H1 (cell line): ENCODE data around the gene PABPC1L. TPM values are rescaled to one million over a fixed set of nuclear protein-coding genes. Genes with fewer than 3 reads are reported as not detected.

Experiments used
- CTCF ChIA-PET: fragments of 300-600 bp; sonication (Branson Sonifier 250); formaldehyde crosslinking; loops from one replicate; lab custom pipeline; 2021; ENCODE audit not compliant: partially characterized antibody; lab: Charles Lee
- POLR2A ChIA-PET: fragments of 300-600 bp; sonication (Branson Sonifier 250); formaldehyde crosslinking; loops from one replicate; lab custom pipeline; 2021; ENCODE audit warnings: inconsistent platforms; ENCODE audit not compliant: partially characterized antibody; lab: Charles Lee
- DNase-seq, 2 experiments: peaks; one replicate each; pipeline versions ENCODE4 v3.0.0 to v3.0.0-alpha.2; 2010 to 2022; ENCODE audit warnings: low spot score in 2 of 2, low read depth in 1 of 2, mixed read lengths in 1 of 2
- FAIRE-seq: peaks from 2 replicates; lab custom pipeline; 2011; peaks lifted over from hg19 to GRCh38; lab: Jason Lieb, UNC
- H2AFZ ChIP-seq: 2 replicates; pipeline ENCODE4 v1.8.1; 2012; ENCODE audit warnings: low read length, inconsistent platforms
- H2AK5ac ChIP-seq: 2 replicates; pipeline ENCODE4 v1.6.1; 2013; ENCODE audit warnings: low read depth, low read length
- H2BK120ac ChIP-seq: replicated peaks from 2 replicates; pipeline ENCODE3; 2013; ENCODE audit warnings: low read depth, low read length, inconsistent platforms
- H2BK12ac ChIP-seq: 2 replicates; pipeline ENCODE4 v1.6.1; 2013; ENCODE audit warnings: low read depth, low read length
- H2BK15ac ChIP-seq: 2 replicates; pipeline ENCODE4 v1.6.1; 2013; ENCODE audit warnings: low read length
- H2BK20ac ChIP-seq: 2 replicates; pipeline ENCODE4 v1.6.1; 2013; ENCODE audit warnings: low read length
- H2BK5ac ChIP-seq: 2 replicates; pipeline ENCODE4 v1.6.1; 2013; ENCODE audit warnings: low read depth, low read length
- H3K14ac ChIP-seq: 2 replicates; pipeline ENCODE4 v1.6.1; 2013; ENCODE audit warnings: inconsistent platforms; ENCODE audit not compliant: insufficient read length
- H3K18ac ChIP-seq: 2 replicates; pipeline ENCODE4 v1.6.1; 2013; ENCODE audit warnings: low read length; ENCODE audit errors: extremely low read depth
- H3K23ac ChIP-seq: 2 replicates; pipeline ENCODE4 v1.6.1; 2013; ENCODE audit warnings: inconsistent platforms; ENCODE audit not compliant: insufficient read length
- H3K23me2 ChIP-seq: 2 replicates; pipeline ENCODE4 v1.6.1; 2013; ENCODE audit warnings: low read depth, low read length
- H3K27ac ChIP-seq: 2 replicates; pipeline ENCODE4 v1.6.1; 2011; ENCODE audit warnings: low read depth, low read length, inconsistent platforms
- H3K27me3 ChIP-seq, 4 experiments: replicated peaks in 1 of 4; 1 replicate in 1 of 4; 2 replicates in 3 of 4; pipeline versions ENCODE4 v1.6.1 to v1.8.1; 2011 to 2013; ENCODE audit warnings: low read length in 3 of 4, mild to moderate bottlenecking in 3 of 4, inconsistent platforms in 2 of 4, mixed read lengths in 2 of 4, moderate library complexity in 1 of 4; ENCODE audit not compliant: control insufficient read depth in 3 of 4, insufficient read depth in 3 of 4; ENCODE audit errors: extremely low read depth in 1 of 4
- H3K36me3 ChIP-seq, 4 experiments: 2 replicates each; pipeline versions ENCODE4 v1.6.1 to v1.8.1; 2011 to 2013; ENCODE audit warnings: mild to moderate bottlenecking in 4 of 4, low read length in 3 of 4, moderate library complexity in 2 of 4, control low read depth in 1 of 4, inconsistent platforms in 1 of 4; ENCODE audit not compliant: insufficient read depth in 4 of 4, control insufficient read depth in 2 of 4
- H3K4ac ChIP-seq: replicated peaks from 2 replicates; pipeline ENCODE3; 2013; ENCODE audit warnings: low read length, low read depth, mixed read lengths, inconsistent platforms; ENCODE audit not compliant: insufficient read length
- H3K4me1 ChIP-seq, 4 experiments: replicated peaks in 1 of 4; 1 replicate in 1 of 4; 2 replicates in 3 of 4; pipeline versions ENCODE4 v1.6.1 to v1.8.1; 2011 to 2013; ENCODE audit warnings: low read length in 3 of 4, inconsistent platforms in 2 of 4, mixed read lengths in 1 of 4; ENCODE audit not compliant: insufficient read depth in 4 of 4, control insufficient read depth in 3 of 4
- H3K4me2 ChIP-seq, 2 experiments: 2 replicates each; pipeline versions ENCODE4 v1.6.1 to v1.8.1; 2011 to 2013; ENCODE audit warnings: low read depth in 2 of 2, low read length in 2 of 2, control low read depth in 1 of 2, inconsistent platforms in 1 of 2, mild to moderate bottlenecking in 1 of 2; ENCODE audit not compliant: insufficient read depth in 1 of 2
- H3K4me3 ChIP-seq, 4 experiments: fragments of 200-600, 300-600 bp in 1 of 4; sonication (generic), shearing (Covaris generic), sonication (Bioruptor Twin) in 1 of 4; 2 replicates each; pipeline versions ENCODE4 v1.5.1 to v1.8.1; 2011 to 2016; ENCODE audit warnings: low read length in 4 of 4, low read depth in 3 of 4, control low read depth in 2 of 4, inconsistent platforms in 2 of 4, mild to moderate bottlenecking in 2 of 4, mixed read lengths in 1 of 4, moderate library complexity in 1 of 4; ENCODE audit not compliant: insufficient read depth in 2 of 4; ENCODE audit errors: extremely low read depth in 1 of 4
- H3K56ac ChIP-seq: replicated peaks from 2 replicates; pipeline ENCODE3; 2013; ENCODE audit warnings: low read depth, mild to moderate bottlenecking, mixed read lengths, low read length, inconsistent platforms; ENCODE audit not compliant: insufficient read length
- H3K79me1 ChIP-seq: 2 replicates; pipeline ENCODE4 v1.6.1; 2013; ENCODE audit warnings: low read depth, low read length, control low read depth
- H3K79me2 ChIP-seq, 2 experiments: 2 replicates each; pipeline versions ENCODE4 v1.6.1 to v1.8.1; 2012 to 2013; ENCODE audit warnings: low read length in 2 of 2, mild to moderate bottlenecking in 2 of 2, inconsistent platforms in 1 of 2; ENCODE audit not compliant: insufficient read depth in 2 of 2, control insufficient read depth in 1 of 2
- H3K9ac ChIP-seq, 4 experiments: replicated peaks in 1 of 4; 1 replicate in 1 of 4; 2 replicates in 3 of 4; pipeline versions ENCODE4 v1.6.1 to v1.8.1; 2011 to 2013; ENCODE audit warnings: low read depth in 3 of 4, low read length in 3 of 4, control low read depth in 2 of 4, mild to moderate bottlenecking in 2 of 4, moderate library complexity in 2 of 4, inconsistent platforms in 1 of 4; ENCODE audit errors: extremely low read depth in 1 of 4
- H3K9me3 ChIP-seq, 2 experiments: 2 replicates each; pipeline versions ENCODE4 v1.6.1 to v1.8.1; 2012 to 2013; ENCODE audit warnings: mild to moderate bottlenecking in 2 of 2, moderate library complexity in 2 of 2, control low read depth in 1 of 2, inconsistent platforms in 1 of 2, low read depth in 1 of 2, low read length in 1 of 2, mixed read lengths in 1 of 2; ENCODE audit not compliant: insufficient read depth in 2 of 2
- H4K20me1 ChIP-seq, 2 experiments: replicated peaks in 1 of 2; 2 replicates each; pipeline versions ENCODE3 to v1.8.1; 2011 to 2013; ENCODE audit warnings: inconsistent platforms in 2 of 2, low read length in 2 of 2, mild to moderate bottlenecking in 1 of 2; ENCODE audit not compliant: insufficient read depth in 2 of 2, control insufficient read depth in 1 of 2
- H4K5ac ChIP-seq: 2 replicates; pipeline ENCODE4 v1.6.1; 2013; ENCODE audit warnings: low read length, low read depth, mixed read lengths, inconsistent platforms; ENCODE audit not compliant: insufficient read length
- H4K8ac ChIP-seq: 2 replicates; pipeline ENCODE4 v1.8.0; 2013; ENCODE audit warnings: mild to moderate bottlenecking, moderate library complexity, low read length, inconsistent platforms; ENCODE audit not compliant: insufficient read depth; ENCODE audit errors: extremely low read depth
- H4K91ac ChIP-seq: replicated peaks from 2 replicates; pipeline ENCODE3; 2013; ENCODE audit warnings: low read length, mixed read lengths, inconsistent platforms; ENCODE audit not compliant: insufficient read length
- CTCF ChIP-seq, 3 experiments: IDR thresholded peaks; 1 replicate in 2 of 3; 2 replicates in 1 of 3; pipeline versions ENCODE4 v1.5.1 to v1.6.1; 2011; ENCODE audit warnings: low read length in 3 of 3, mild to moderate bottlenecking in 3 of 3, inconsistent platforms in 2 of 3, low read depth in 1 of 3, moderate library complexity in 1 of 3; ENCODE audit not compliant: insufficient read depth in 1 of 3; ENCODE audit errors: control extremely low read depth in 1 of 3
- WGBS, 2 experiments: shearing (Covaris generic) in 1 of 2; methylation state at CpG; one replicate each; pipeline versions ENCODE4 v1.1.6 to v1.1.7; 2013 to 2015; ENCODE audit warnings: low lambda C conversion rate in 2 of 2, mixed read lengths in 2 of 2, inconsistent platforms in 1 of 2, low coverage in 1 of 2, missing lambda C conversion rate in 1 of 2; ENCODE audit not compliant: insufficient replicate concordance in 2 of 2, insufficient coverage in 1 of 2, insufficient read length in 1 of 2; ENCODE audit errors: extremely low coverage in 1 of 2, missing lambda C conversion rate in 1 of 2; 5-methylcytosine and 5-hydroxymethylcytosine counted together
- polyA plus RNA-seq, 7 experiments: library from polyadenylated mRNA; depleted of rRNA in 3 of 7; stranded (reverse) in 5 of 7; unstranded in 2 of 7; fragments of >200 nt in 5 of 7; fragments of 200-250 nt in 2 of 7; gene quantifications; 1 replicate in 5 of 7; 2 replicates in 1 of 7; 4 replicates in 1 of 7; pipeline versions ENCODE4 v1.2.1 to v1.2.3, GENCODE V29; 2011 to 2013; ENCODE audit warnings: missing spikeins in 2 of 7, mixed read lengths in 2 of 7
- total RNA-seq: library from RNA; stranded (reverse); fragmentation: NEBNext Ultra II Directional; extraction: Animal tissue kit (Norgen Biotek cat#: 25700); gene quantifications from 2 replicates; pipeline ENCODE4 v1.2.1, GENCODE V29; 2021

PABPC1L gene
- total and polyA plus RNA-seq, 2 of the 8 experiments (the other 6 are each of a cell fraction or from before 2014, with no cell fraction given) = 61.1 to 108 TPM

GRCh38 chr20:44959638-44960102 lies 49.8 kb downstream of the PABPC1L start:
- Histone ChIP-seq H4K5ac (no peak overlapping the region), H3K36me3 (peaks cover 4 to 23% (median 16%) of the 10 kb centered on the region in 4 experiments), H4K8ac (0 out of 2 replicates have a peak overlapping the region, but pooled peaks have one; percentile 41), H2BK20ac (no peak overlapping the region), H2BK120ac (no peak overlapping the region), H3K23me2 (peaks cover 5% of the 10 kb centered on the region; the same call in 1 of the 2 replicates), H3K79me2 (peaks cover 3 to 20% of the 10 kb centered on the region in 2 experiments; a peak in 3 of 4 replicates), H3K27ac (no peak overlapping the region), H2AFZ (no peak overlapping the region), H3K18ac (no peak overlapping the region), H3K4me3 (peak overlapping the region; percentile 62 to 79 (median 70)), H3K9me3 (no peaks in the 10 kb centered on the region), H3K4me2 (peak overlapping the region; percentile 82 to 89), H3K4ac (no peak overlapping the region), H3K4me1 (peaks cover 0 to 10% (median 4%) of the 10 kb centered on the region in 4 experiments; a peak in 5 of 7 replicates), H2BK15ac (no peak overlapping the region), H3K56ac (peak overlapping the region; percentile 8), H3K14ac (no peak overlapping the region), H3K79me1 (peaks cover 8% of the 10 kb centered on the region), H4K91ac (no peak overlapping the region), H3K9ac (peak overlapping the region; percentile 66 to 71 (median 68)), H3K23ac (no peak overlapping the region), H2BK12ac (no peak overlapping the region), H3K27me3 (peaks cover 0 to 11% (median 2%) of the 10 kb centered on the region in 4 experiments; a peak in 4 of 7 replicates), H4K20me1 (peaks cover 2 to 6% of the 10 kb centered on the region in 2 experiments), H2BK5ac (0 out of 2 replicates have a peak overlapping the region, but pooled peaks have one; percentile 72), H2AK5ac (no peak overlapping the region)
- no peak for TF ChIP-seq CTCF (IDR thresholded peaks at IDR 0.05; ENCODE audit: control extremely low read depth in 1 of 3, insufficient read depth in 1 of 3, low read depth in 1 of 3, low read length in 3 of 3)
- 13% methylated on average over 13 of the region's 13 CpGs; no CpG with 5 or more reads in 1 of the 2 experiments for WGBS, 2 experiments
- no peak for FAIRE-seq
- no peak for DNase-seq
- POLR2A ChIA-PET = interaction anchor here (0.9 to 2.1 kb wide), 5 partner anchors 8 to 38 kb away, joined by 3 to 7 read pairs (median 3); no protein-coding TSS in a partner anchor
- CTCF ChIA-PET = interaction anchor here (0.6 to 2.9 kb wide), 8 partner anchors 8 to 152 kb away, joined by 3 to 7 read pairs (median 3); no protein-coding TSS in a partner anchor
